Omental fat pad (tissue), 4 donors: ENCODE data around the gene EFCAB6. TPM values are rescaled to one million over a fixed set of nuclear protein-coding genes. Genes with fewer than 3 reads are reported as not detected.

Source experiments
- ATAC-seq: fragments of 150-250 bp; one replicate; pipeline ENCODE4 v1.9.1; 2016; ENCODE audit warnings: mild to moderate bottlenecking, moderate library complexity; ENCODE audit not compliant: low FRiP score
- DNase-seq: peaks from one replicate; pipeline ENCODE4 v3.0.0-alpha.2; 2019; ENCODE audit warnings: low spot score
- CTCF ChIP-seq, 3 donors: fragments of 450-650 bp; IDR thresholded peaks; one replicate each; pipeline ENCODE4 v1.5.1; 2016 to 2017; ENCODE audit warnings: antibody characterized with exemption in 3 of 3, mild to moderate bottlenecking in 3 of 3, moderate library complexity in 2 of 3
- total RNA-seq, 4 donors: library from RNA; depleted of rRNA; stranded (reverse); fragments of >200 nt; gene quantifications; one replicate each; pipeline ENCODE4 v1.1.0, GENCODE V29; 2016

EFCAB6 gene
- total RNA-seq, 4 donors from 2014 or later: 0.48 to 3.2 (median 1.9) TPM

- ATAC-seq: no peak
- TF ChIP-seq CTCF (IDR thresholded peaks at IDR 0.05): no peak
- no peak for DNase-seq
These were observed 28.7 kb upstream of the EFCAB6 start for GRCh38 chr22:43840851-43841250.

DNA sequence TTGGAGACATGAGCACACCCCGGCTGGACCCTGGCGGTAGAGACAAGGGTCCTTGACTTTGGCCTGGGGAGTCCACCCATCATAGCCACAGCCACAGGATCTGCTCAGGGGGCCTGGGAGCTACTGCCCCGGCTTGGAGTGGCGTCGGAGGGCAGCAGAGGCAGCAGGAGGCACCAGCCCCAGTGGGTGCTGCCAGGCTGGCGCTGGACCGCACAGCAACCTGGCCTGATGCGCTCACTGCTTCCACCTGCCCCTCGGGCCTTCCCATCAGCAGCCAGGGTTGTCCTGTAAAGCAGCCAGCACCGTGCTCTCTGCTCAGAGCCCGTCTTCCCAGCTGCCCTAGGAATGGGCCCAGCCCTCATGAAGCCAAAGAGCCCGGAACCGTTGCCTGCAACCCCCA, 28.3 kb upstream of the EFCAB6 start:
- TF ChIP-seq CTCF (IDR thresholded peaks at IDR 0.05): no peak
- DNase-seq: no peak
- no peak for ATAC-seq

DNA sequence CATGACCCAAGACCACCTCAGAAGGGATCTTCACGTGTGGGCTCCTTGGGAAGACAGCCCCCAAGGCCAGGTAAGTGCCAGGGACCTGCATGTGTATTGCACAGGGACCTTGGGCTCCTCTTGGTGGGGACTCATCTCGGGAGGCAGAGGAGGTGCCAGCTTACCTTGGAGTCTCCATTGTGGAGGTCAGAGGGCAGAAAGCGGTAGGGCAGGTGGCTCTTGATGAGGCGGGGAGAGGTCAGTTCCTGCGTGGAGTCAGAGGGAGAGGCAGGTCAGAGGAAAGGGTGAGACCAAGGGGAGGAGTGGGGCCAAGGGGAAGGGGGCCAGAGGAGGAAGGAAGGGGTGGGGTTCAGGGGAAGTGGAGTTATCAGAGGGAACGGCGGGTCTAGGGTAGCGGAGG, 27.7 kb upstream of the EFCAB6 start:
- no peak for DNase-seq
- no peak for TF ChIP-seq CTCF (IDR thresholded peaks at IDR 0.05)
- no peak for ATAC-seq

GRCh38 chr22:43838571-43839307, 26.6 kb upstream of the EFCAB6 start:
- no peak for ATAC-seq
- no peak for DNase-seq
- no peak for TF ChIP-seq CTCF (IDR thresholded peaks at IDR 0.05)

DNA sequence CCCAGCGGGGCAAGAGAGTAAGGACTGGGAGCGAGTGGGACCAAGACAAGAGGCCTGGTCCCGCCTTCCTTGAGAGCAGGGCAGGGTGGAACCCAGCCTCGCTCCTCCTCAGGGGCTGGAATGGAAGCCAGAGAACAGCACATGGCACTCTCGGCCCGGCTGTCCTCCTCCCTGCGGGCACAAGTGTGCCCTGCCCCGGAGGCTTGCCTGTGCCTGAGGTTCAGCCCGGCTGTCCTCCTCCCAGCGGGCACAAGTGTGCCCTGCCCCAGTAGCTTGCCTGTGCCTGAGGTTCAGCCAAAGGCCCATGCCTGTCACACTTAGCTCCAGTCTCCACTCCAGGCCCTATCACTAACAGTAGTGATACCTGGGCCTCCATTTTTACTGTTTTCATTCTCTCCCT, 26.1 kb upstream of the EFCAB6 start:
- no peak for TF ChIP-seq CTCF (IDR thresholded peaks at IDR 0.05)
- no peak for DNase-seq
- no peak for ATAC-seq

- ATAC-seq: no peak
- no peak for TF ChIP-seq CTCF (IDR thresholded peaks at IDR 0.05)
These were observed 25.6 kb upstream of the EFCAB6 start for GRCh38 chr22:43837666-43838065.

GRCh38 chr22:43835736-43836135, 23.6 kb upstream of the EFCAB6 start:
- ATAC-seq (no peak), DNase-seq (no peak)
- no peak for TF ChIP-seq CTCF (IDR thresholded peaks at IDR 0.05)

More at GRCh38 chr22:43837666-43838065, 25.6 kb upstream of the EFCAB6 start:
- no peak for DNase-seq
